GM21447 (cell line): ENCODE results near the gene COG7.
"Not testable (repeated sequence)": the region's sequence is repeated elsewhere in the genome, so short reads cannot be mapped to it uniquely, and the experiment has no call there.

Experiments
- ATAC-seq: cut with Tn5 transposase; IDR thresholded peaks from one replicate; pipeline ENCODE4 v1.9.1; 2021; ENCODE audit not compliant: unreplicated experiment

Gene COG7

DNA sequence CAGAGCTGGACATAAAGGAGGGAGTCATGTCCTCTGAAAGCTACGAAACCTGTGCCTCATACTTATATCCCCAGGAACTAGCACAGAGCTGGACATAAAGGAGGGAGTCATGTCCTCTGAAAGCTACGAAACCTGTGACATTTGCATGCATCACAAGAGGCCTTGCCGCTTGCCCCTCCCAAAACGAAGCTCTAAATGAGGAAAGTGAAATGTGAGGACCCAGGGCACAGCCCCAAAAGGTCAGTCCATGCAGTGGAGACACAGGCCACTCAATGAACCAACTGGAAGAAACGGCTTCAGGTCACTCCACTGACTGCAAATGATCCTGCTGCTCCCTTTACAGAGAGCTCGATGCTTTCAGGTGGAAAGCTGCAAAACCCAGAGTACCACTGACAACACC, 38.3 kb downstream of the COG7 start:
- no peak for ATAC-seq

DNA sequence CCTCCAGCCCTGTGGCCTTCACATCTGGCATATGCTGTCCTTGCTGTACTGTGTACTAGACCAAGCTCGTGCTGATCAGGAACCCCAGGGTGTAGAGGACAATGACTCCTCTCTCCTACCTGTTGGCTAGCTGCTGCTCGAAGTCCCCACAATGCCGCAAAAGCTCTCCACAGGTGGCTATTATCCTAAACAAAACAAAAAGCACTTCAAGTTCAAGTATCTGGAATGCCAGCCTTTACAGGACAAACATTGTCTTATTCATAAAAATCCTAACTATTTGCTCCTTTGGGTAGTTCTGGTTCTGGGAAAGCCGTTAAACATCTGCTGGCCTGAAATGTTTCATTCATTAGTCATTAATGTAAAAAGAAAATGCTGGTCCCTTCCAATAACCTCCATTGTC, 42.8 kb downstream of the COG7 start:
- ATAC-seq, result no peak

DNA sequence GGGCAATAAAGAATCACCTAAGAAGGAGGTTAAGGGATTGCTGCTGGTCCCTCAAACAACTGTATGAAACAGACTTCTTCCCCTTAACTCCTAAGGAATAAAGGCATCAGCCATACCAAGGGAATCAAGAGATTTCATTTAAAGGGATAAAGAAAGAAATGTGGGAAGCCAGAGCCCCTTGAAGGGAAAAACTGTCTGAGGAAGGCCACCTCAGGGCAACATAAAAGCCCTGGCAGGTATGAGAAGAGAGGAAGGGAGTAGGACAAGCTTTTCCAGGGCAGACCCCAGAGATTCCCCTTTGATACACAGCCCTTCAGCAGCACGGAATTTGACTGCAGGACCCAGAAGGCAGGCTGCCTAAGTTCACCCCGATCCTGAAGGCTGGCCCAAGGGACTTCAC, 43.5 kb downstream of the COG7 start:
- no peak for ATAC-seq

DNA sequence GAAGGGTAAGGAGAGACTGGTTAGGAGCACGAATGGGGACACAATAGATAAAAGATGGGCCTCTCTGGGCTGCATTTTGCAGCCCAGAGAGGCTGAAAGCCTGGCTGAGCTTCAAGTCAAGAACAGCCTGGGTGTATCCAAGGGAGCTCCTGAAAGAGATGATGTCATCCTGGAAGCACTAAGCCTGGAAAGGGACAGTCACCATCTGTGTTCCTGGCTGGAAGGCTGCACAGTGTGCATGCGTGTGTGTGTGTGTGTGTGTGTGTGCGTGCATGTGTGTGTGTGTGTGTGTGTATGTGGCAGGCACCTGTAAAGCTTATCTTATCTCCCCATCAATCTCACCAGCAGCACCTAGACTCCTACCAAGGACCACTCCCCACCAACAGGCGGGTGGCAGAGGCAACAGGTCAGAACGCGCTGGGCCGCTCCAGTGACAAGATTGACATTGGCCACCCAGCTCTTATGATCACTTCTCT, 44.1 kb downstream of the COG7 start:
- no peak for ATAC-seq

DNA sequence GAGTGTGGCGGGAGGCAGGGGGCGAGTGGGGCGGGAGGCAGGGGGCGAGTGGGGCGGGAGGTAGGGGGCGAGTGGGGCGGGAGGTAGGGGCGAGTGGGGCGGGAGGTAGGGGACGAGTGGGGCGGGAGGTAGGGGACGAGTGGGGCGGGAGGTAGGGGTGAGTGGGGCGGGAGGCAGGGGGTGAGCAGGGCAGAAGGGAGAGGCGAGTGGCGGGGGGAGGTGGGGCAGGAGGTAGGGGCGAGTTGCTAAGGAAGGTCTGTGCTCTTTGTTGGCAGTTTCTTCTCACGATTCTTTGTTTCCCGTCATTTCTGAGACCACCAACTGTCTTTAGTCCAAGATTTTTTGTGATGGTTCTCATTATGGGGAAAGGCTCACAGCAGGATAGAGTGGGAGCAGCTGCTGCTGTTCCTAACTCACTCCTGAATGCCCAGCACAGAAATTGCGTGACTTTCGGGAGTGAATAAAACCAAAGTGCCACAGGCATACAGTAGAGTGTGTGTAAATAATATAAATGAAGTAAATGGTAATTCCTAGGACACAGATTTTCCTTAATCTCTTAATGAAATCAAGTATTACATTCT, 44.7 kb downstream of the COG7 start:
- no peak for ATAC-seq

DNA sequence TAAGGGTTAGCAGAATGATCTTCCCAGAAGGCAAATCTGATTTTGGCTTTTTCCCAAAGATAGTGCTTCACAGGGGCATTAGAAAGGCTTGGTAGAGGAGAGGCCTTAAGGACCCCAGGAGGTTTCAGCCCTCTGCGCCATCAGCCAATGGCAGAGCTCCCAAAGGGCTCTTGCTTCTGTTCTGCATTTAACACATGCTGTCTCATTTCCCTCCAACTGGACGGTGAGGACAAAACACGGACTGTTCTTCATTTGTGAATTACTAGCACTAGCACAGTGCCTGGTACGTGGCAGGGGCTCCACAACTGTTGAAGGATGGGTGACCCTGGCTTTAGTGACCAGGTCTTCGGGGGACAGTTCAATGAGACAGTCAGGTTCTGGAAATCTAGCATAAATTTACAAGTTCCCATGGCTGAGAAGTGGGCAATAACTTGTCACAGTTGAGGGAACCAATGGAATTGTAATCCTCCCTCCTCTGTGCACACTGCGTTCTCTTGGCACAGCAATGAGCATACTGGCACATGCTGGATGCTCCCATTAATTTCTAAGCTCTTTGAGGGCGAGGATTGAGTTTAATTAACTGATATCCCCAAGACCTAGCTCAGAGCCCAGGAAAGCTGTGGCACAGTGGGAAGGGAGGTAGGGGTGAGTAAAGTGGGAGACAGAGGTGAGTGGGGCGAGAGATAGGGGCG, 45.4 kb downstream of the COG7 start:
- ATAC-seq, result no peak

DNA sequence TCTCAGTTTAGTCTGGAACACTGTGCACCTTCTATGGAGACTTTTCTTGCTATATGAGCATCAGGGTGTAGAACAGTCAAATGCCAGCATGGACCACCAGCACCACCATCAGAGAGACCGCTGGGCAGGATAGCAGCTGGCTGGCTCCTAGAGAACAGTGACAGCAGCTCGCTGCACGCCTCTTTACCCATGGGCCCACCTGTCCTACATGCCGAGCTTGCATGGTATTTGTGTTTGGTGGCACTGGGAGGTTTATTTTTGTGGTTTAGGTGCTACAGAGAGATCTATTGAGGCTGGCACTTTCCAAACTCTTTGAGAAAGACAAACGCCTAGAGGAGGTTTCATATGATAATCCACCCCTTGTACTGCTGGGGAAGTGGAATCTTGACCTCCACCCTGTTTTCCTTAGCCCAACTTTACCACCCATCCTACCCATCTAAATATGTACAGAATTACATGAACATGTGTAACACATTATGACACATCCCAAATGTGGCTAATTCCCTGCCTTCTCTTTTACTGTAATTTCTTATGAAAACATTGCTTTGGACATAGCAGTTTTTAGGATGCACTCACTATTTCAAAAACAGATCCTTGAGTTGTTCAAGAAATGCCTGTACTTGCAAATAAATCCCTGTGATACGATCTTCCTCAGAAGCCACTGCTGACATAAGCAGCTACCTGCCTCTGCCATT, 46.3 kb downstream of the COG7 start:
- no peak for ATAC-seq

DNA sequence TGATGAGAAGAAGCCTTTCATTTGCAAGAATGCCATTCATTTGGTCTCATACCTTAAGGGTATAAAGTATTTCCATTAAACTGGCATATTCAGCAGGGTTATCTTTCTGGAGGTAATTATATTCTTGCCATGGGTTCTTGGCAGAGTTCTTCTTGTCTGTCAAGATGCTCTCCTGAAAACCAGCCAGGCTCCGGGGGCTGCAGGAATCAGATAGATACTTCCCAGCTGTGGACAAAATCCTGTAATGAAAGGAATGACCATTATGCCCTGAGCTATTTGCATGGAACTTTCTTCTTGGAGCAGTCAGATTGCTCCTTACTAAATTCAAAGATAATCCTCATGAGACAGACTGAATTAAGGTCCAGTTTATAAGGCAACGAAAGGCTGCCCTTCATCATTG, 47.0 kb downstream of the COG7 start:
- no peak for ATAC-seq

DNA sequence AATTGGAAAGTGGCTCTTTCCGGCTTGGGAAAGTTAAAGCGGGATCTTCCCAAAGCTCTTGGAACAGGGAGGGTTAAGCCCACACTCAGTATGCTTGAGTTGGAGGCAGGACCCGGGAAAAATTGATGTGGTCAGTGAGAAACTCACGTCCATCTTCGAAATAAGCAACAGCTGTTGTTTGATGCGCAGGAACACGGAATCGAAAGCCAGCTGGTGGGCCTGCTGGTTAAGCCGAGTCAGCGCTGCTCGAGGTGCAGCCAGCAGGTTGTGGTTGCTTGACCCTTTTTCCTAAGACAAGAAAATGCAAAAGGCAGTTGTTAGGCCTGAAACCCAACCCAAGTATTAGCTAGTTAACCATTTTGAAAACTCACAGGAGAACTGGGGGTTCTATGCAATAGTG, 49.4 kb downstream of the COG7 start:
- ATAC-seq, result no peak

DNA sequence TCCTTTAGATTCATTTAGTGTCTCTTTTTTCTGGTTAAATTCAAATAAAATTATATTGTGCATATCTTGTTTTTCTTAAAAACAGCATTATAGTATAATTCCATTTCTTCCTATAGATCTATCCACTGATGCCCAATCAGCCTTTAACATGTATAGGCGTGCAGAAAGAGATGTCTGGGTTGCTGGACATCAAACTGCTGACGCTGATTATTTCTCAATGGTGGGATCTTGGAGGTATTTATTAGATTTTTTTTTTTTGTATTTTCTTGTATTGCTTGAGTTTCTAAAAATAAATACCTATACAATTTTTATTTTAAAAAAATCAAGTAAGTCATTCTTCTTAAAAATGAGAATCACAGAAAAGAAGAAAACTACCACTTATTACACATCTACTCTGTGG, 50.9 kb downstream of the COG7 start:
- no peak for ATAC-seq

DNA sequence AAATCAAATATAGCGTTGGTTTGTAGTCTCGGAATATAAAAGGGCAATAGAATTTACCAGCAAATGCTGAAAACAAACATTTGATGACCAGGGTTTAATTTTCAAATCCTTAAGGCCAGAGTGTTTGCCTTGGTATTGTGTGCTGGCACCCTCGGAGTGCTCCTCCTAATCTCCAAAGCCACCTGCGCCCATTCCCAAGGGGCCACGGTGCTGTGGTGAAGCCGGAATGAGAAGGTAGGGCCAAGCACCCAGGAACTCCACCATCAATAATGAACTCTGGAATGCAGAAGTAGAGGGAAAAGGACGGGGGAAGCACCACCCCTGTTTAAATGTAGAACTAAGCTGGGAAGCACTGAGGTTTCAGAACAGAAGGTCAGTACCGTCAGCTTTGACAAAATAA, 51.9 kb downstream of the COG7 start:
- ATAC-seq, result no peak

DNA sequence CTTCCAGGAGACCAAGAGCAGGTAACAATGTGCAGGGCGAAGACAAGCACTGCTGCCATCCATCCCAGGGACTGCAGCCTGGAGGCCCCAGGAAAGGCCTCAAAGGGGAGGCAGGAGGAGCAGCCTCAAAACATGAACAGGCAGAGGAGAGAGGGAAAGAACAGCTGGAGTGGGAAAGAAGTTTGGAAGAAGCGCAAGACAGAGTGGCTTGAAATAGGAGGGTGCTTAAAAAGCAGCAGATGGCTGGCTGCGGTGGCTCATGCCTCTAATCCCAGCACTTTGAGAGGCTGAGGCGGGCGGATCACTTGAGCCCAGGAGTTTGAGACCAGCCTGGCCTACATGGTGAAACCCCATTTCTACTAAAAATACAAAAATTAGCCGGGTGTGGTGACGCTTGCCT, 52.5 kb downstream of the COG7 start:
- not testable (repeated sequence) for ATAC-seq

DNA sequence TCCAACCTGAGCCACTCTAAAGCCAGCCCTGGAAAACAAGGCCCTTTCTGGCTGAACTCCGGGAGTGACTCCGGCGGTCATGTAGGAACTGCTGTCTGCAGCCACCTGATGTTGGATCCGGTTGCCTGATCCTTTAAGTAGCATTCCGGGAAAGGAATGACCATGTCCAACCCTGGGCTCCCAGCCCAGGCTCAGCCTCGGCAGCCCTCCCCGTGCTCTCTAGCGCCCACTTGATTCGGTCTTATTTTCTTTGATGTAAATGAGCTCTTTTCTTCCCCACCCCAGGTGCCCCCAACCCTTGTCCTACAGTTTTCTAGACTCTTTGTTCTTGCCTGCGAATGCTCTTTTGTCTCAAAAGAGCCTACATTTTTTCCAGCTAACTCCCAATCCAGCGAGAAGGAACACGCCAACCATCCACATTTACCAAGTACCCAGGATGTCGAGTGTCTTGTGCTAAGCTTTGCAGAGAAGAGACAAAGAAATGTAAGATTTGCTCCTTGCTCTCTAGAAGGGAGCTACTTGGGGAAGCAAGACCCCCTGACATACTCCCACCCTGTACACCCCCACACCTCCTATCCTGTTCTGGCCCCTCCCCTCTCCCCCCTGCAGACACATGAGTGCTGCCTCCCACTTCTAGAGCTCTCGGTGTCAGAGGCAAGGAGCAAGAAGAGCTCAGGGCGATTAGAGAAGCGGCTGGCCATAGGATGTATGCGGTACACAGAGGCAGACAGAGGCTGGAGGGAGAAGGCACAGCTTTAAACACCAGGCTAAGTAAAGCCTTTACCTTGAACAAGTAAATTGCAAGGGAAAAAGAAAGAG, 53.8 kb downstream of the COG7 start:
- ATAC-seq, result no peak

DNA sequence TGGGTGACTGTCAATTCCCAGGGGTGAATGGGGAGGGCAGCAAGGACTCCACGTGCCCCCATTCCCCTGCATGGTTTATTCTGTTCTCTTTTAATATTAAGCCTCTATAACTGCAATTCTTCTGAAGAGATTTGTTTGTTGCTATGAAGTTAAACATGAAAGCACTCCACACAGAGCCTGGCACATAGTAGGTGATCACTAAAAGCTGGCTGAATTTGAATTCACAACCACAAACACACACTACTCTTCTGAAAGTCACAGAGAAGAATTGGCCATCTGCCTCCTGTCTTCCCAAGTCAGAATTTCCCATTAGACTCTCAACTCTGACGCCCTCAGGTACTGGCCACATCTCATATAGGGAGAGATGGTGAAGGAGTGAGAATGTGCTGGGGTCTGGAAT, 55.5 kb downstream of the COG7 start:
- ATAC-seq, result no peak

DNA sequence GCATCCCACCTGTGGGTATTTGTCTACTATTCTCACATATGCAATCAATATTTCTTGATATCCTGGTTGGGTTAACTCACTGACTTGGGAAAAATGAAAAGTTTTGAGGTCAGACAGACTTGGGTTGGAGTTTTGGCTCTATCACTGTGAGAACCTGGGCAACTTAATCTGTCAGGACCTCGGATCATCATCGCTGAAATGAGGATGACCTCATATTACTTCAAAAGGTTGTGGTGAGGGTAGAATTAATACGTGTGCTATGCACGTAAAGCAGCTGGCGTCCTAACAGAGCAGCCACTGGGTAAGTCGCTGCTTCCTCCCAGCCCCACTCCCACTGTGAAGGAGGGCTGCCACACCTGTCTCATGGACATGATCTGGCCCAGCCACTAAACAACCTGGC, 57.3 kb downstream of the COG7 start:
- ATAC-seq, result no peak

DNA sequence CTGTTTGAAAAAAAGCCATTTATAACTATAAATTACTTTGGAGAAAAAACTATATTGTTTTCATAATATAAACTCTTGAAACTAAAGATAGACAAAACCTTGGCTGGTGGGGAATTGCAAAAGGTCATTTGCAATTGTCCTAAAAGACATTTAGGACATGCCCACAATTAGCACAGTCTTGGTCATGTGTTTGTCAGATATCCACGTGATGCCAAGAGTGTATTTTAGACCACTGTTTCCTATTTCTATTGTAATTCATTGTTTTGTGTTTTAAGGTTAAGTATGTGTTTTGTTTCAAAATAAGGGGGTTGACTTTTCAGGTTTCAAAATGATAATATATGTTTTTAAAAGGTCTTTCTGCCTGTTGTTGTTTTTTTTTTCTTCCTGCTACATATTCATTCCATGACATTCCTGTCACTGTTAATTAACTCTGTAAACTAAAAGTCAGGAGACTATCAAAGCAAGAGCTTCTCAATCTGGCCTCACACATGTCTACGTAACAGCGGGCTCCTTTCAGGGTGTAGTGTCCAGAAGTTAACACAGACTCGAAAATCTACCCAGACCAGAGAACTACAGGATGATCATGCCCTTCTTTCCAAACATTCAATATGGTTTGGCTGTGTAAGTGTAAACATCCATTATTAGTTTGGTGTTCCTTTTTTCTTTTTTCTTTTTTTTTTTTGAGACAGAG, 58.7 kb downstream of the COG7 start:
- ATAC-seq, result no peak

DNA sequence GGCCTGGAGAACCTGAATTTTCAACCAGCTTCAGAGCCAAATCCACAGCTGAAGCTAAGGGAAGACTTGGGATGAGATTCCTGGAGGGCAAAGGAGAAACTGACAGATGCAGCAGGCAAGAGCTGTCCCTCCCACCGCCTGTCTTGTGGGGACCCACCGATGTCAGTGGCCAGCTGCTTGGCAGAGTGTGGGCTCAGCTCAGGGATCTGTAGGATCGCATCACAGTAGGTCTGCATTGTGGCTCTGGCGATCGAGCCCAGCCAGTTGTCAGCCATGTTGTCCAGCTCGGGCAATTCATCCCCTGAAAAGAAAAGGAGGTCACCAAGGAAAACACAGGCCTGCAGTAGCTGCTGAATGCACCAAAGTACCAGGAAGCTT, 60.8 kb downstream of the COG7 start:
- no peak for ATAC-seq

DNA sequence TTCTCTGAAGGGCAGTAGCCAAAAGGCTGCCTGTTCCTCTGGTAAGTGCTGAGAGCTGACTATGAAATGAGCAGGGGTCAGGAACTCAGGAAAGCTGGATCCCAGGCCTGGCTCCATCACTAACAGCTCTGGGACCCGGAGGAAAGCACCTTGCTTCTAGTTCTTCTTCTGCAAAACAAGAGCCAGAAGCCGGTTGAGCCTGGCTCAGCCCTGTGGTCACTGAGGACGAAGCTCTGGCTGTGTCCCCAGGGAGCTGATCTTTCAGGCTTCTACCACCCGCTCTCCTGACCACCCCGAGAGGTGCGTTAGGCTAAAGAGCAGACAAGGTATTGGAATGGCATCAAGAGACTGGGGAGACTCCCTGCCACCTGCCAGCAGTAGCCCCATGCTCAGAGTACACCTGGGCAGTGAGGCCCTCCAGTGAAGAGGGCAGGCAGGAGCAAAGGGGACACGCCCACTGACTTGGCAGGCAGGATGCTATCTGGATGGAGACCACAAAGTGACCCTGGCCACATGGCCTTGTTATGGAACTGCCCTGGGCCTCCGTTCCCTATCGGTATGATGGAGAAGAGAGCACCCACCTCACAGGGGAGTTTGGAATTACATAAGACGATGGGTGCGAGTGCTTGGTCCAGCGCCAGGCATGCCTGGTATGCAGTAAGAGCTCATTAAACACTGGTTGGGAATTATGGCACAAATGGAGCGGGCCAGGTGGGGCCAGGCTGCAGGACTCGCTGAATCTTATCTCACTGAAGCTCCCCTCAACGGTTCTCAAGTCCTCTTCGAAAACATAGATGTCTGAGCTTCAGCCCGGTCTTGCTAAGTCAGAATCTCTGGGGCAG, 61.4 kb downstream of the COG7 start:
- no peak for ATAC-seq

DNA sequence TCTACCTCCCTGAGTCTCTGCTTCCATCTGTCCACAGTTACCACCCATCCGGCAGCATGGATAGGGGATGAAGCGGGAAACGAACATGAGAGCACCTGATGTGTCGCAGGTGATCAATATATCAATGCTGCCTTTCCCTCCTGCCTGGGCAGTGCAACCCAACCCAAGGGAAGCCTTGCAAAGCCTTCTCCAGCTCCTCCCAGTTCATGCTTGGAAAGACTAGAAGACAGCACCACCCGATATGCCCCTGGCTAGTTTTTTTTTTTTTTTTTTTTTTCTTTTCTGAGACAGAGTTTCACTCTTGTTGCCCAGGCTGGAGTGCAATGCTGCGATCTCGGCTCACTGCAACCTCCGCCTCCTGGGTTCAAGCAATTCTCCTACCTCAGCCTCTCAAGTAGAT, 63.1 kb downstream of the COG7 start:
- not testable (repeated sequence) for ATAC-seq

DNA sequence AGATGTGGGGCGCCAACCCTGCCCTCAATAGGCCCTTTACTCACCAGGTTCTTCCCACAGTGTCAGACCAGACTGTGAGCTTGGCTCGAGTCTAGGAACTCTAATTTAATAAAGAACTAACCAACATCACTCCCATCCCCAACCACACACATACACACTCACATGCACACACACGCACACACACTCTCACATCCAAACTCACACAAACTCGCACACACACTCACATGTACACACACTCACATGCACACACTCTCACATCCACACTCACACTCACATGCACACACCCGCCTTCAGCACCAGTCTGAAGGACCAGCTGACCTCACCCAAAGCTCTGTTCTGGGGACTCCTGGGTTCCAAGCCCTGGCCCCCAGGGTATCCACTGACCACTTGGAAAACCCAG, 63.8 kb downstream of the COG7 start:
- no peak for ATAC-seq
